ENCODE results near the gene TMEM51.

Gene TMEM51

GRCh38 chr1:15146142-15146680 is 7.3 kb upstream of the TMEM51 start:
- TF ChIP-seq REST (IDR thresholded peaks at IDR 0.05; ENCODE audit: insufficient read depth in 1 of 2, low read depth in 2 of 2, low read length in 2 of 2) (no peak), SIN3A (IDR thresholded peaks at IDR 0.05; ENCODE audit: borderline replicate concordance, insufficient read depth, low read length) (no peak), FOXP2 (optimal IDR thresholded peaks at IDR 0.05; ENCODE audit: borderline replicate concordance, extremely low read depth, extremely low read length, insufficient read depth) (no peak), TAF1 (IDR thresholded peaks at IDR 0.05; ENCODE audit: borderline replicate concordance, insufficient read depth, low read length) (no peak), POLR2AphosphoS5 (IDR thresholded peaks at IDR 0.05; ENCODE audit: low read depth, low read length) (no peak)

- TF ChIP-seq FOXP2 (optimal IDR thresholded peaks at IDR 0.05; ENCODE audit: borderline replicate concordance, extremely low read depth, extremely low read length, insufficient read depth) = no peak
Observed at GRCh38 chr1:15146971-15147376, 6.6 kb upstream of the TMEM51 start.

GRCh38 chr1:15148004-15148403 is 5.5 kb upstream of the TMEM51 start:
- TF ChIP-seq SIN3A (IDR thresholded peaks at IDR 0.05; ENCODE audit: borderline replicate concordance, insufficient read depth, low read length) (no peak), TAF1 (IDR thresholded peaks at IDR 0.05; ENCODE audit: borderline replicate concordance, insufficient read depth, low read length) (no peak), FOXP2 (optimal IDR thresholded peaks at IDR 0.05; ENCODE audit: borderline replicate concordance, extremely low read depth, extremely low read length, insufficient read depth) (no peak), POLR2AphosphoS5 (IDR thresholded peaks at IDR 0.05; ENCODE audit: low read depth, low read length) (no peak), REST (IDR thresholded peaks at IDR 0.05; ENCODE audit: insufficient read depth in 1 of 2, low read depth in 2 of 2, low read length in 2 of 2) (no peak)

GRCh38 chr1:15148475-15148874 is 5.1 kb upstream of the TMEM51 start:
- TF ChIP-seq REST (IDR thresholded peaks at IDR 0.05; ENCODE audit: insufficient read depth in 1 of 2, low read depth in 2 of 2, low read length in 2 of 2) = no peak
- no peak for TF ChIP-seq POLR2AphosphoS5 (IDR thresholded peaks at IDR 0.05; ENCODE audit: low read depth, low read length)
- no peak for TF ChIP-seq FOXP2 (optimal IDR thresholded peaks at IDR 0.05; ENCODE audit: borderline replicate concordance, extremely low read depth, extremely low read length, insufficient read depth)
- TF ChIP-seq TAF1 (IDR thresholded peaks at IDR 0.05; ENCODE audit: borderline replicate concordance, insufficient read depth, low read length) = no peak
- no peak for TF ChIP-seq SIN3A (IDR thresholded peaks at IDR 0.05; ENCODE audit: borderline replicate concordance, insufficient read depth, low read length)

GRCh38 chr1:15148941-15149340 is 4.6 kb upstream of the TMEM51 start:
- TF ChIP-seq REST (IDR thresholded peaks at IDR 0.05; ENCODE audit: insufficient read depth in 1 of 2, low read depth in 2 of 2, low read length in 2 of 2) (no peak), POLR2AphosphoS5 (IDR thresholded peaks at IDR 0.05; ENCODE audit: low read depth, low read length) (no peak), FOXP2 (optimal IDR thresholded peaks at IDR 0.05; ENCODE audit: borderline replicate concordance, extremely low read depth, extremely low read length, insufficient read depth) (no peak), SIN3A (IDR thresholded peaks at IDR 0.05; ENCODE audit: borderline replicate concordance, insufficient read depth, low read length) (no peak), TAF1 (IDR thresholded peaks at IDR 0.05; ENCODE audit: borderline replicate concordance, insufficient read depth, low read length) (no peak)
